Keratinocyte (primary cell): Measurements from ENCODE around the gene STAC2. TPM values are rescaled to one million over a fixed set of nuclear protein-coding genes. Genes with fewer than 3 reads are reported as not detected.

ENCODE experiments used
- DNase-seq: peaks from one replicate; pipeline ENCODE4 v3.0.0-alpha.2; 2011; ENCODE audit warnings: low read depth, missing footprints, low spot score
- FAIRE-seq: peaks from 2 replicates; lab custom pipeline; 2011; peaks lifted over from hg19 to GRCh38; lab: Jason Lieb, UNC
- H2AFZ ChIP-seq: 2 replicates; pipeline ENCODE4 v1.6.0; 2012; ENCODE audit warnings: low read length, control low read depth, inconsistent platforms; ENCODE audit not compliant: control insufficient read depth
- H3K27ac ChIP-seq: 2 replicates; pipeline ENCODE4 v1.5.1; 2011; ENCODE audit warnings: low read length; ENCODE audit not compliant: control insufficient read depth, insufficient read depth
- H3K27me3 ChIP-seq: 3 replicates; pipeline ENCODE4 v1.6.0; 2011; ENCODE audit warnings: low read length; ENCODE audit not compliant: control insufficient read depth, insufficient read depth; ENCODE audit errors: extremely low read depth
- H3K36me3 ChIP-seq, 2 experiments: 2 replicates in 1 of 2; 3 replicates in 1 of 2; pipeline ENCODE4 v1.5.1; 2011; ENCODE audit warnings: low read length in 2 of 2, mild to moderate bottlenecking in 1 of 2; ENCODE audit not compliant: control insufficient read depth in 2 of 2, insufficient read depth in 2 of 2; ENCODE audit errors: extremely low read depth in 1 of 2
- H3K4me1 ChIP-seq: 3 replicates; pipeline ENCODE4 v1.5.1; 2011; ENCODE audit warnings: low read length; ENCODE audit not compliant: control insufficient read depth, insufficient read depth; ENCODE audit errors: extremely low read depth
- H3K4me2 ChIP-seq: 3 replicates; pipeline ENCODE4 v1.6.0; 2011; ENCODE audit warnings: low read depth, low read length; ENCODE audit not compliant: control insufficient read depth, insufficient read depth; ENCODE audit errors: extremely low read depth
- H3K4me3 ChIP-seq, 3 experiments: fragments of 200-600 bp in 1 of 3; sonication (generic) in 1 of 3; 2 replicates in 2 of 3; 3 replicates in 1 of 3; pipeline ENCODE4 v1.5.1; 2011 to 2016; ENCODE audit warnings: low read length in 3 of 3, mild to moderate bottlenecking in 3 of 3, control low read depth in 2 of 3, inconsistent platforms in 1 of 3, low read depth in 1 of 3, mixed read lengths in 1 of 3, mixed run types in 1 of 3, moderate library complexity in 1 of 3; ENCODE audit not compliant: control insufficient read depth in 2 of 3, insufficient read depth in 2 of 3; ENCODE audit errors: extremely low read depth in 1 of 3
- H3K79me2 ChIP-seq: 2 replicates; pipeline ENCODE4 v1.6.0; 2012; ENCODE audit warnings: low read length; ENCODE audit not compliant: control insufficient read depth, insufficient read depth
- H3K9ac ChIP-seq: 3 replicates; pipeline ENCODE4 v1.6.0; 2011; ENCODE audit warnings: low read length; ENCODE audit not compliant: control insufficient read depth, insufficient read depth; ENCODE audit errors: extremely low read depth
- H3K9me1 ChIP-seq: 3 replicates; pipeline ENCODE4 v1.6.0; 2011; ENCODE audit warnings: low read length; ENCODE audit not compliant: control insufficient read depth, insufficient read depth; ENCODE audit errors: extremely low read depth
- H3K9me3 ChIP-seq: 2 replicates; pipeline ENCODE4 v1.5.1; 2012; ENCODE audit warnings: low read depth, low read length; ENCODE audit not compliant: control insufficient read depth
- H4K20me1 ChIP-seq: 3 replicates; pipeline ENCODE4 v1.6.0; 2011; ENCODE audit warnings: low read length; ENCODE audit not compliant: control insufficient read depth, insufficient read depth; ENCODE audit errors: extremely low read depth
- EZH2 ChIP-seq: IDR thresholded peaks from one replicate; pipeline ENCODE4 v1.6.1; 2012; ENCODE audit warnings: inconsistent platforms, mild to moderate bottlenecking, low read length, moderate library complexity
- dilution Hi-C: fragments of 300-500 bp; cut with MboI; formaldehyde crosslinking; loops from one replicate; pipeline ENCODE4 v1.7.0; 2020; ENCODE audit warnings: low sequenced_read_pairs; ENCODE audit not compliant: extremely low pct_ligation_motif_present
- polyA plus RNA-seq, 5 experiments: library from polyadenylated mRNA; depleted of rRNA in 3 of 5; stranded (reverse) in 3 of 5; stranded (forward) in 1 of 5; unstranded in 1 of 5; fragments of >200 nt; gene quantifications; 1 replicate in 1 of 5; 2 replicates in 3 of 5; 3 replicates in 1 of 5; pipeline versions ENCODE4 v1.2.1 to v1.2.3, GENCODE V29; 2011 to 2012; ENCODE audit warnings: missing spikeins in 2 of 5, low read depth in 1 of 5, low replicate concordance in 1 of 5
- TF ChIP-seq, protein P1 (sequence below), 3 experiments: IDR thresholded peaks in 1 of 3; conservative IDR thresholded peaks in 1 of 3; optimal IDR thresholded peaks in 1 of 3; 2 replicates in 2 of 3; 3 replicates in 1 of 3; pipeline versions ENCODE3 to v1.5.1; 2011; ENCODE audit warnings: low read length in 3 of 3, mild to moderate bottlenecking in 3 of 3, moderate library complexity in 2 of 3, control low read depth in 1 of 3, inconsistent platforms in 1 of 3; ENCODE audit not compliant: insufficient read depth in 2 of 3; ENCODE audit errors: extremely low read depth in 1 of 3

Gene STAC2
- polyA plus RNA-seq, 1 donor (not counting 4 experiments of a cell fraction or from before 2014, with no cell fraction given) = not detected

DNA sequence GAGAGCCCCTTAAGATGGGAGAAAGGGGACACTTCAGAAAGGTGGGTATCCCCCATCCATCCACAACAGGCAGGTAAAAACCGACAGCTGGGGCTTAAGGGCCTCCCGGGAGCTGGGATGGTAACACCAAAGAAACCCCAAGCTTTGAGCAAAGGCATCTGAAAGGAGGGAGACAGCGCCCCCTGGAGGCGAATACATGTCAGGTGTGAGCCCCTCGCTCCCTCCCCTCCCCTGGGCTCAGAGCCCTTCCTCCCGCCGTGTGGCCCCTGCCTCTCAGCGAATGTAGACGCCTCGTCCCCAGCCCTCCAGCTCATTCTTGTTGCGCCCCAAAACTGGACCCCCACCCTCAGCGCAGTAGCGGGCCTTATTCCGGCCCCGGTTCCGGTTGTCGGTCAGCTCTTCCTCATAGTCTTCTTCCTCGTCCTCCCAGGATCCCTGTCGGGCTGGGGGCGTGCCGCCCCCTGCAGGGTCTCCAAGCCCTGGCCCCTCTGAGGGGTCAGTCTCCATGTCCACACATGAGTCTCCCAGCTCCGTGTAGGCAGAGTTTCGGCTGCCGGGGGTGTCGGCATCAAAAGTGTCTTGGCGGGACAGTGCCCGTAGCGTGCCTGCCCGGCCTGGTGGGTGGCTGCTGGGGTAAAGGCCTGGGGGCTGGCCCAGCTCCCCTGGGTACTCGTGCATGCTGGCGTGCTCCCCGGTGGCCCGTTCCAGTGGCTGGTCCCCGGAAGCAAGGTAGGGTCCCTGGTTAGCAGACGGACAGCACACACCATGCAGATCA, 50.6 kb downstream of the STAC2 start:
- no peak for TF ChIP-seq EZH2
- TF ChIP-seq, protein P1, sequence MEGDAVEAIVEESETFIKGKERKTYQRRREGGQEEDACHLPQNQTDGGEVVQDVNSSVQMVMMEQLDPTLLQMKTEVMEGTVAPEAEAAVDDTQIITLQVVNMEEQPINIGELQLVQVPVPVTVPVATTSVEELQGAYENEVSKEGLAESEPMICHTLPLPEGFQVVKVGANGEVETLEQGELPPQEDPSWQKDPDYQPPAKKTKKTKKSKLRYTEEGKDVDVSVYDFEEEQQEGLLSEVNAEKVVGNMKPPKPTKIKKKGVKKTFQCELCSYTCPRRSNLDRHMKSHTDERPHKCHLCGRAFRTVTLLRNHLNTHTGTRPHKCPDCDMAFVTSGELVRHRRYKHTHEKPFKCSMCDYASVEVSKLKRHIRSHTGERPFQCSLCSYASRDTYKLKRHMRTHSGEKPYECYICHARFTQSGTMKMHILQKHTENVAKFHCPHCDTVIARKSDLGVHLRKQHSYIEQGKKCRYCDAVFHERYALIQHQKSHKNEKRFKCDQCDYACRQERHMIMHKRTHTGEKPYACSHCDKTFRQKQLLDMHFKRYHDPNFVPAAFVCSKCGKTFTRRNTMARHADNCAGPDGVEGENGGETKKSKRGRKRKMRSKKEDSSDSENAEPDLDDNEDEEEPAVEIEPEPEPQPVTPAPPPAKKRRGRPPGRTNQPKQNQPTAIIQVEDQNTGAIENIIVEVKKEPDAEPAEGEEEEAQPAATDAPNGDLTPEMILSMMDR (optimal IDR thresholded peaks at IDR 0.05 in 1 of 3, IDR thresholded peaks at IDR 0.05 in 1 of 3, conservative IDR thresholded peaks at IDR 0.05 in 1 of 3; ENCODE audit: extremely low read depth in 1 of 3, insufficient read depth in 2 of 3, low read length in 3 of 3) = peak; percentile 89 to 92 (median 89)
- Histone ChIP-seq H4K20me1 (peaks cover 3% of the 10 kb centered on the region), H3K4me1 (peaks cover 7% of the 10 kb centered on the region), H3K4me3 (no peak overlapping the region), H3K79me2 (no peaks in the 10 kb centered on the region), H3K9me3 (no peaks in the 10 kb centered on the region), H3K27me3 (no peaks in the 10 kb centered on the region), H3K27ac (no peak overlapping the region), H2AFZ (no peak overlapping the region), H3K36me3 (peaks cover 15 to 18% of the 10 kb centered on the region in 2 experiments), H3K4me2 (no peak overlapping the region), H3K9ac (no peak overlapping the region), H3K9me1 (no peaks in the 10 kb centered on the region)
- dilution Hi-C loops = no loop called here
- DNase-seq (no peak), FAIRE-seq (no peak)

DNA sequence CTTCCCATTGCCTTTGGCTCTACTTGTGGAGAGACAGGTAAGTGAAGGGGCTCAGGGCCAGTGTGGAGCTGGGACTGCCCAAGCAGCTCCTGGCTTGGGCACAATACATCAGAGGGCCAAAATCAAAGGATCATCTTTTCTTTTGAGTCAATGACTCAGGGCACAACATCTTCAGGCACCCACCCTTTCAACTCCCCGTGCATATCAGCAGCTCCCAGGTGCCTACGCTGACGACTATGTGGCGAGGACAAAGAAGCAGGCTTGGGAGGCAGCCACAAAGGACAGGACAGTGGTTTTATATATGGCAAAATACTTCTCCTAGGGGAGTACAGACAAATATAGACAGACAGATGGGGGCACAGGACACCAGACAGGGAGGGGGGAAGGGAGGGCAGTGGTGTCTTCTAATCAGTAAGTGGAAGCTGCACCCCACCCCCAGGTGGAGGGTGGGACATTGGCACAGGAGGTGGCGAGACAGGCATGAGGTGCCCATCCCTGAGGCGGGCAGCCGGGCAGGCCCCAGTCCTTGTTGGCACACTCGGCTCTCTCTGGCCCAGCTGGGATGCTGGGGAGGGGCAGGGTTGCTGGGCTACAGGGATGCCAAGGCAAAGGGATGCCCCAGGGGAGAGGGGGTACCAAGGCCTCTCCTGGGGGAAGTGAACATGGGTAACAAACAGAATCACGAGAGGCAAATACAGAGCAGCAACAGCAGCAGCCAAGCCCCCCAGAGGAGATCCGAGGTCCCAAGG, 52.0 kb downstream of the STAC2 start:
- Histone ChIP-seq H3K27ac (no peak overlapping the region), H3K27me3 (peaks cover 3% of the 10 kb centered on the region), H3K4me2 (no peak overlapping the region), H3K4me1 (peaks cover 5% of the 10 kb centered on the region), H4K20me1 (peaks cover 3% of the 10 kb centered on the region), H3K9ac (no peak overlapping the region), H3K4me3 (no peak overlapping the region), H3K36me3 (peaks cover 15 to 18% of the 10 kb centered on the region in 2 experiments), H3K9me1 (no peaks in the 10 kb centered on the region), H2AFZ (no peak overlapping the region), H3K9me3 (no peaks in the 10 kb centered on the region), H3K79me2 (no peaks in the 10 kb centered on the region)
- no peak for FAIRE-seq
- dilution Hi-C loops = no loop called here
- no peak for DNase-seq
- no peak for TF ChIP-seq EZH2
- TF ChIP-seq, protein P1 (optimal IDR thresholded peaks at IDR 0.05 in 1 of 3, IDR thresholded peaks at IDR 0.05 in 1 of 3, conservative IDR thresholded peaks at IDR 0.05 in 1 of 3; ENCODE audit: extremely low read depth in 1 of 3, insufficient read depth in 2 of 3, low read length in 3 of 3) = no peak
